K562 (cell line): ENCODE data around the gene SLCO3A1. TPM values are rescaled to one million over a fixed set of nuclear protein-coding genes. Genes with fewer than 3 reads are reported as not detected.

Source experiments
- ATAC-seq: fragments of 200-7000 bp; cut with Tn5 transposase; 3 replicates; pipeline ENCODE4 v1.9.1; 2020; ENCODE audit warnings: moderate library complexity
- BruUV-seq: library from RNA; stranded (reverse); fragments of 400-500 nt; replicated peaks from 2 replicates; lab custom pipeline; 2021; lab: Mats Ljungman, UMichigan
- CTCF ChIA-PET: fragments of 300-600 bp; formaldehyde crosslinking; extraction: SDS; loops from one replicate; lab custom pipeline; 2021; ENCODE audit warnings: low intra/inter-chr PET ratio; lab: Yijun Ruan, JAX
- POLR2A ChIA-PET: fragments of 300-600, 350-650 bp; sonication (Branson Sonifier 250); formaldehyde crosslinking; extraction: SDS; loops from one replicate; lab custom pipeline; 2021; ENCODE audit warnings: antibody characterized with exemption, inconsistent platforms; lab: Yijun Ruan, JAX
- DNase-seq, 4 experiments: peaks; one replicate each; pipeline versions ENCODE4 v3.0.0 to v3.0.0-alpha.2; 2011 to 2018; ENCODE audit warnings: low spot score in 3 of 4, mixed read lengths in 3 of 4; ENCODE audit errors: extremely low read depth in 1 of 4
- FAIRE-seq: peaks from 2 replicates; lab custom pipeline; 2011; peaks lifted over from hg19 to GRCh38; lab: Jason Lieb, UNC
- H2AFZ ChIP-seq: 2 replicates; pipeline ENCODE4 v1.6.0; 2011; ENCODE audit warnings: low read depth, low read length, control low read depth, inconsistent platforms
- H3K27ac ChIP-seq: fragments of 200-600 bp; 3 replicates; pipeline ENCODE4 v1.8.0; 2011; ENCODE audit warnings: low read depth, mild to moderate bottlenecking, control low read depth, inconsistent platforms, low read length, moderate library complexity, mixed read lengths; ENCODE audit errors: extremely low read depth
- H3K27me3 ChIP-seq, 2 experiments: fragments of 300-600 bp in 1 of 2; 2 replicates in 1 of 2; 3 replicates in 1 of 2; pipeline versions ENCODE4 v1.6.0 to v1.8.0; 2011; ENCODE audit warnings: inconsistent platforms in 2 of 2, low read length in 2 of 2, mild to moderate bottlenecking in 1 of 2, mixed read lengths in 1 of 2, moderate library complexity in 1 of 2; ENCODE audit not compliant: control insufficient read depth in 2 of 2, insufficient read depth in 2 of 2
- H3K36me3 ChIP-seq: fragments of 300-600 bp; 3 replicates; pipeline ENCODE4 v1.8.0; 2011; ENCODE audit warnings: mild to moderate bottlenecking, low read length, inconsistent platforms; ENCODE audit not compliant: control insufficient read depth, insufficient read depth
- H3K4me1 ChIP-seq, 2 experiments: fragments of 200-600 bp in 1 of 2; replicated peaks in 1 of 2; 2 replicates in 1 of 2; 3 replicates in 1 of 2; pipeline versions ENCODE4 v1.5.1 to v1.8.0; 2011; ENCODE audit warnings: inconsistent platforms in 2 of 2, low read length in 2 of 2, mild to moderate bottlenecking in 1 of 2, mixed read lengths in 1 of 2, moderate library complexity in 1 of 2; ENCODE audit not compliant: control insufficient read depth in 2 of 2, insufficient read depth in 2 of 2
- H3K4me2 ChIP-seq: 2 replicates; pipeline ENCODE4 v1.6.1; 2011; ENCODE audit warnings: low read length, control low read depth, inconsistent platforms, mixed read lengths; ENCODE audit not compliant: insufficient read depth
- H3K4me3 ChIP-seq: fragments of 200-600 bp; sonication (generic), shearing (Covaris generic); 2 replicates; pipeline ENCODE4 v1.5.1; 2016; ENCODE audit warnings: control low read depth, inconsistent platforms
- H3K79me2 ChIP-seq: fragments of 200-600 bp; 3 replicates; pipeline ENCODE4 v1.8.0; 2011; ENCODE audit warnings: low read length, inconsistent platforms; ENCODE audit not compliant: control insufficient read depth, insufficient read depth
- H3K9ac ChIP-seq, 2 experiments: 2 replicates each; pipeline versions ENCODE4 v1.6.0 to v1.6.1; 2011; ENCODE audit warnings: low read depth in 2 of 2, low read length in 2 of 2, control low read depth in 1 of 2, inconsistent platforms in 1 of 2, mild to moderate bottlenecking in 1 of 2, mixed read lengths in 1 of 2; ENCODE audit not compliant: insufficient read depth in 1 of 2
- H3K9me1 ChIP-seq: one replicate; pipeline ENCODE4 v1.6.0; 2011; ENCODE audit warnings: inconsistent platforms, mild to moderate bottlenecking, low read length, moderate library complexity; ENCODE audit not compliant: control insufficient read depth, insufficient read depth
- H3K9me3 ChIP-seq: replicated peaks from 2 replicates; pipeline ENCODE4 v1.5.1; 2011; ENCODE audit warnings: low read depth, low read length, inconsistent platforms; ENCODE audit not compliant: control insufficient read depth, insufficient read depth
- H4K20me1 ChIP-seq: replicated peaks from 2 replicates; pipeline ENCODE4 v1.6.1; 2011; ENCODE audit warnings: low read length, inconsistent platforms, mixed read lengths; ENCODE audit not compliant: control insufficient read depth, insufficient read depth
- ARID4B ChIP-seq: sonication (generic); formaldehyde crosslinking; IDR thresholded peaks from 2 replicates; pipeline ENCODE4 v1.8.0; 2022; ENCODE audit warnings: mild to moderate bottlenecking, missing genetic modification reagents
- BDP1 ChIP-seq: IDR thresholded peaks from 3 replicates; pipeline ENCODE4 v1.6.1; 2011; ENCODE audit not compliant: insufficient read length, insufficient read depth
- CEBPG ChIP-seq, 3 experiments: fragments of 200-800 bp in 1 of 3; sonication (Bioruptor generic) in 1 of 3; sonication (generic) in 1 of 3; formaldehyde crosslinking in 1 of 3; IDR thresholded peaks in 2 of 3; conservative IDR thresholded peaks in 1 of 3; 2 replicates each; pipeline versions ENCODE4 v1.6.1 to v1.8.0; 2016 to 2022; ENCODE audit warnings: missing compliant biosample characterization in 2 of 3, missing genetic modification characterization in 2 of 3, mild to moderate bottlenecking in 1 of 3, missing genetic modification reagents in 1 of 3
- FOS ChIP-seq: IDR thresholded peaks from 3 replicates; pipeline ENCODE4 v1.6.1; 2011; ENCODE audit not compliant: insufficient read length; ENCODE audit errors: extremely low read depth
- PHB2 ChIP-seq: fragments of 450-650 bp; IDR thresholded peaks from 2 replicates; pipeline ENCODE4 v1.6.1; 2017; ENCODE audit warnings: low read depth
- RAD51 ChIP-seq: fragments of 450-650 bp; IDR thresholded peaks from 2 replicates; pipeline ENCODE4 v1.7.1; 2016; ENCODE audit warnings: low read depth, mild to moderate bottlenecking, borderline replicate concordance
- ZC3H4 ChIP-seq: sonication (generic); formaldehyde crosslinking; IDR thresholded peaks from 2 replicates; pipeline ENCODE4 v1.9.0; 2021; ENCODE audit warnings: missing genetic modification reagents, borderline replicate concordance
- WGBS: fragments of 100-300 bp; shearing (Covaris generic); methylation state at CpG from one replicate; pipeline ENCODE4 v1.1.6; 2016; ENCODE audit warnings: low coverage, mixed read lengths; ENCODE audit not compliant: insufficient coverage; ENCODE audit errors: missing lambda C conversion rate; 5-methylcytosine and 5-hydroxymethylcytosine counted together
- in situ Hi-C: fragments of 300-500 bp; cut with MboI; formaldehyde crosslinking; loops from 4 replicates; pipeline ENCODE4 v1.15.0; 2018; ENCODE audit warnings: inconsistent platforms, mixed read lengths
- intact Hi-C: fragments of 100-400 bp; cut with micrococcal nuclease; formaldehyde crosslinking; loops from 2 replicates; pipeline ENCODE4 v1.14.2; 2022
- polyA plus RNA-seq, 8 experiments: library from polyadenylated mRNA; depleted of rRNA in 4 of 8; stranded (reverse) in 5 of 8; unstranded in 3 of 8; fragments of >200 nt; fragmentation: Nextera tagmentation in 2 of 8; fragmentation: Illumina TruSeq in 1 of 8; extraction: Ambion mirVana in 2 of 8; extraction: Trizol in 1 of 8; gene quantifications; 2 replicates each; pipeline versions ENCODE4 v1.2.1 to v1.2.3, GENCODE V29; 2011 to 2014; ENCODE audit warnings: inconsistent platforms in 1 of 8, missing spikeins in 1 of 8
- total RNA-seq, 7 experiments: library from RNA; depleted of rRNA in 6 of 7; stranded (reverse); fragments of >200 nt in 6 of 7; fragmentation: Illumina TruSeq in 2 of 7; extraction: Trizol in 2 of 7; gene quantifications; 2 replicates each; pipeline versions ENCODE4 v1.2.1 to v1.2.3, GENCODE V29; 2011 to 2021; ENCODE audit warnings: low replicate concordance in 1 of 7
- TF ChIP-seq, protein P1 (sequence below): fragments of 250-450 bp; sonication (Bioruptor Pico); IDR thresholded peaks from 2 replicates; pipeline ENCODE4 v1.5.1; 2021; ENCODE audit warnings: mild to moderate bottlenecking
- TF ChIP-seq, protein P2 (sequence below): fragments of 250-450 bp; sonication (Bioruptor Pico); IDR thresholded peaks from 2 replicates; pipeline ENCODE4 v1.8.0; 2021; ENCODE audit warnings: moderate library complexity, mild to moderate bottlenecking, inconsistent platforms

Gene SLCO3A1
- total and polyA plus RNA-seq, 9 of the 15 experiments (the other 6 are each of a cell fraction or from before 2014, with no cell fraction given) = 0.01 to 0.84 (median 0.06) TPM; not detected in 3

DNA sequence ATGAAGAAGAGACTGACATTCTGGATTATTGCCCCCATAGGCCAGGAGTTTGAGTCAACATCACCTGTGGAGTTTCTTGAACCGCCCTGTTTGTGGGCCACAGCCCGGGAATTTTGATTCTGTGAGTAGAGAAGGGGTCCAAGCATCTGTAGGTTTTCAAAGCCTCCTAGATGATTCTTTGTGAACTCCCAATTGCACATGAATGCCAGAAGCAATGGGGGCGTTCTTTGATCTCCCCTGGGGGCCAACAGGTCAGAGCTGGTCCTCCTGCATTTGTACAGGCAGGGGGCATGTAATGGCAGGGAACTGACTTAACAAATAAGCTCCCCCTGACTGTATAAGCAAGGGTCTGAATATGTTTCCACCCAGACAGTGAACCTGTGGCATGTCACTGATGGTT lies 260.3 kb downstream of the SLCO3A1 start (continued):
- TF ChIP-seq ARID4B (CRISPR knock-in tag) = no peak
- no peak for TF ChIP-seq BDP1
- no peak for TF ChIP-seq RAD51
- TF ChIP-seq PHB2 = no peak
- no peak for TF ChIP-seq FOS

DNA sequence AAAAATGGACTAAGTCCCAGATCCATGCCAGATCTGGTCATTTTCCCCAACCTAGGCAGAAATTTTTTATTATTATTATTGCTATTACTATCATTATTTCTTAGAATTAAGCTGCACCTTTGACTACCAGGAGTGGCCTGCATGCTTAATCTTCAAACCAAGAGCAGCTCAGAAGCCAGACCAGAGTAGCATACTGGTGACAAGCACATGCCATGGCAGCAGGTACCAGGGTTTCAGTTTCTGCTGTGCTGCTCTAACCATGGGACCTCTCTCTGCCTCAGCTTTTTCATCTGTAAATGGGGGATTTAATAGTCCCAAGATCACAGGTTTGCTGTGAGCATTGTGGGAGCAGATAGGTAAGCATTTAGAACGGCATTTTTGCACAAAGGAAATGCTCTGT lies 262.3 kb downstream of the SLCO3A1 start:
- no peak overlapping the region for H3K27ac ChIP-seq
- H3K9me1 ChIP-seq = no peaks in the 10 kb centered on the region
- H2AFZ ChIP-seq = no peak overlapping the region
- H3K4me1 ChIP-seq = no peaks in the 10 kb centered on the region
- H4K20me1 ChIP-seq = no peaks in the 10 kb centered on the region; the same call in 1 of the 2 replicates
- no peaks in the 10 kb centered on the region; a peak in 1 of 5 replicates for H3K27me3 ChIP-seq
- ChIA-PET CTCF (no interaction called here), POLR2A (interaction anchor here (0.8 kb wide), 1 partner anchor 20 kb away, joined by 3 read pairs; no protein-coding TSS in a partner anchor)
- DNase-seq (no peak), FAIRE-seq (no peak), ATAC-seq (no peak)
- WGBS = 0% methylated on average over 1 of the region's 1 CpG
- H3K4me3 ChIP-seq = no peak overlapping the region
- no peaks in the 10 kb centered on the region for H3K36me3 ChIP-seq
- H3K79me2 ChIP-seq = no peaks in the 10 kb centered on the region
- intact Hi-C loops = no loop called here
- no peak overlapping the region for H3K9ac ChIP-seq
- no TSS peak for BruUV-seq
- no peak overlapping the region for H3K4me2 ChIP-seq
- no peaks in the 10 kb centered on the region for H3K9me3 ChIP-seq
- in situ Hi-C loops = no loop called here
- TF ChIP-seq, protein P1, sequence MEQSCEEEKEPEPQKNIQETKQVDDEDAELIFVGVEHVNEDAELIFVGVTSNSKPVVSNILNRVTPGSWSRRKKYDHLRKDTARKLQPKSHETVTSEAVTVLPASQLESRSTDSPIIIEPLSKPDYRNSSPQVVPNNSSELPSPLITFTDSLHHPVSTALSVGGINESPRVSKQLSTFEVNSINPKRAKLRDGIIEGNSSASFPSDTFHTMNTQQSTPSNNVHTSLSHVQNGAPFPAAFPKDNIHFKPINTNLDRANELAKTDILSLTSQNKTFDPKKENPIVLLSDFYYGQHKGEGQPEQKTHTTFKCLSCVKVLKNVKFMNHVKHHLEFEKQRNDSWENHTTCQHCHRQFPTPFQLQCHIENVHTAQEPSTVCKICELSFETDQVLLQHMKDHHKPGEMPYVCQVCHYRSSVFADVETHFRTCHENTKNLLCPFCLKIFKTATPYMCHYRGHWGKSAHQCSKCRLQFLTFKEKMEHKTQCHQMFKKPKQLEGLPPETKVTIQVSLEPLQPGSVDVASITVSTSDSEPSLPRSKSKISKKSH (CRISPR knock-in tag) = no peak
- TF ChIP-seq, protein P2, sequence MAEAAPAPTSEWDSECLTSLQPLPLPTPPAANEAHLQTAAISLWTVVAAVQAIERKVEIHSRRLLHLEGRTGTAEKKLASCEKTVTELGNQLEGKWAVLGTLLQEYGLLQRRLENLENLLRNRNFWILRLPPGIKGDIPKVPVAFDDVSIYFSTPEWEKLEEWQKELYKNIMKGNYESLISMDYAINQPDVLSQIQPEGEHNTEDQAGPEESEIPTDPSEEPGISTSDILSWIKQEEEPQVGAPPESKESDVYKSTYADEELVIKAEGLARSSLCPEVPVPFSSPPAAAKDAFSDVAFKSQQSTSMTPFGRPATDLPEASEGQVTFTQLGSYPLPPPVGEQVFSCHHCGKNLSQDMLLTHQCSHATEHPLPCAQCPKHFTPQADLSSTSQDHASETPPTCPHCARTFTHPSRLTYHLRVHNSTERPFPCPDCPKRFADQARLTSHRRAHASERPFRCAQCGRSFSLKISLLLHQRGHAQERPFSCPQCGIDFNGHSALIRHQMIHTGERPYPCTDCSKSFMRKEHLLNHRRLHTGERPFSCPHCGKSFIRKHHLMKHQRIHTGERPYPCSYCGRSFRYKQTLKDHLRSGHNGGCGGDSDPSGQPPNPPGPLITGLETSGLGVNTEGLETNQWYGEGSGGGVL (CRISPR knock-in tag) = no peak
- TF ChIP-seq ZC3H4 (CRISPR knock-in tag) (no peak), CEBPG (CRISPR knock-in tag; IDR thresholded peaks at IDR 0.05) (no peak), CEBPG (tag; conservative IDR thresholded peaks at IDR 0.05 in 1 of 2, IDR thresholded peaks at IDR 0.05 in 1 of 2) (no peak)
